IPS-20b (cell line): ENCODE results near the gene SGF29.
"Not testable (repeated sequence)": the region's sequence is repeated elsewhere in the genome, so short reads cannot be mapped to it uniquely, and the experiment has no call there.

Experiments used
- H3K27ac ChIP-seq: one replicate; pipeline ENCODE4 v1.5.1; 2013; ENCODE audit warnings: low read length
- H3K27me3 ChIP-seq: 2 replicates; pipeline ENCODE4 v1.6.1; 2013; ENCODE audit warnings: mild to moderate bottlenecking, low read length, inconsistent platforms; ENCODE audit not compliant: insufficient read depth
- H3K36me3 ChIP-seq: 2 replicates; pipeline ENCODE4 v1.6.1; 2013; ENCODE audit warnings: low read depth, mild to moderate bottlenecking, inconsistent platforms, low read length, moderate library complexity; ENCODE audit not compliant: insufficient read depth
- H3K4me1 ChIP-seq: 2 replicates; pipeline ENCODE4 v1.6.1; 2013; ENCODE audit warnings: mild to moderate bottlenecking, control low read depth, inconsistent platforms, low read length, moderate library complexity; ENCODE audit not compliant: insufficient read depth
- H3K4me3 ChIP-seq: 2 replicates; pipeline ENCODE4 v1.5.1; 2013; ENCODE audit warnings: mild to moderate bottlenecking, low read length, inconsistent platforms
- H3K9ac ChIP-seq: 2 replicates; pipeline ENCODE4 v1.6.1; 2013; ENCODE audit warnings: low read depth, mild to moderate bottlenecking, inconsistent platforms, low read length, moderate library complexity
- H3K9me3 ChIP-seq: 2 replicates; pipeline ENCODE4 v1.6.1; 2013; ENCODE audit warnings: mild to moderate bottlenecking, low read depth, low read length, inconsistent platforms; ENCODE audit not compliant: insufficient read depth

SGF29 gene

GRCh38 chr16:28612359-28613280, 58.9 kb downstream of the SGF29 start:
- not testable (repeated sequence) for H3K4me1 ChIP-seq, H3K4me3 ChIP-seq, H3K9ac ChIP-seq, H3K27me3 ChIP-seq, H3K36me3 ChIP-seq, H3K27ac ChIP-seq, H3K9me3 ChIP-seq

- peaks cover 10% of the 10 kb centered on the region for H3K4me1 ChIP-seq
- not testable (repeated sequence) for H3K27ac ChIP-seq, H3K4me3 ChIP-seq, H3K9me3 ChIP-seq, H3K36me3 ChIP-seq, H3K27me3 ChIP-seq, H3K9ac ChIP-seq
Observed at GRCh38 chr16:28613912-28614311, 60.2 kb downstream of the SGF29 start.

GRCh38 chr16:28614561-28614960, 60.8 kb downstream of the SGF29 start:
- H3K9ac ChIP-seq, H3K9me3 ChIP-seq, H3K4me3 ChIP-seq, H3K27ac ChIP-seq, H3K36me3 ChIP-seq, H3K27me3 ChIP-seq: not testable (repeated sequence)
- peaks cover 10% of the 10 kb centered on the region for H3K4me1 ChIP-seq

- not testable (repeated sequence) for H3K36me3 ChIP-seq, H3K9ac ChIP-seq, H3K9me3 ChIP-seq, H3K27me3 ChIP-seq, H3K27ac ChIP-seq, H3K4me3 ChIP-seq
- H3K4me1 ChIP-seq: peaks cover 10% of the 10 kb centered on the region
Observed at GRCh38 chr16:28615486-28616223, 61.9 kb downstream of the SGF29 start.

GRCh38 chr16:28616224-28616577, 62.5 kb downstream of the SGF29 start:
- H3K27ac ChIP-seq, H3K9ac ChIP-seq, H3K27me3 ChIP-seq, H3K4me3 ChIP-seq, H3K9me3 ChIP-seq, H3K36me3 ChIP-seq: not testable (repeated sequence)
- peaks cover 10% of the 10 kb centered on the region for H3K4me1 ChIP-seq

GRCh38 chr16:28616636-28617035, 62.9 kb downstream of the SGF29 start:
- H3K27me3 ChIP-seq: no peaks in the 10 kb centered on the region
- no peaks in the 10 kb centered on the region for H3K9me3 ChIP-seq
- no peak overlapping the region for H3K27ac ChIP-seq
- H3K4me3 ChIP-seq: no peak overlapping the region
- H3K9ac ChIP-seq: no peak overlapping the region
- no peaks in the 10 kb centered on the region for H3K36me3 ChIP-seq
- peaks cover 10% of the 10 kb centered on the region for H3K4me1 ChIP-seq

GRCh38 chr16:28617874-28618273, 64.2 kb downstream of the SGF29 start:
- H3K4me3 ChIP-seq: no peak overlapping the region
- H3K9me3 ChIP-seq: no peaks in the 10 kb centered on the region
- H3K27ac ChIP-seq: no peak overlapping the region
- peaks cover 13% of the 10 kb centered on the region for H3K4me1 ChIP-seq
- H3K9ac ChIP-seq: peak overlapping the region; percentile 48; the same call in 1 of the 2 replicates
- no peaks in the 10 kb centered on the region for H3K27me3 ChIP-seq
- H3K36me3 ChIP-seq: no peaks in the 10 kb centered on the region

- not testable (repeated sequence) for H3K9ac ChIP-seq, H3K4me3 ChIP-seq, H3K9me3 ChIP-seq, H3K36me3 ChIP-seq, H3K27ac ChIP-seq, H3K27me3 ChIP-seq
- peaks cover 13% of the 10 kb centered on the region for H3K4me1 ChIP-seq
Observed at GRCh38 chr16:28620316-28620715, 66.6 kb downstream of the SGF29 start.

GRCh38 chr16:28621481-28622155, 67.9 kb downstream of the SGF29 start:
- no peaks in the 10 kb centered on the region for H3K9me3 ChIP-seq
- no peak overlapping the region for H3K9ac ChIP-seq
- peaks cover 13% of the 10 kb centered on the region for H3K4me1 ChIP-seq
- H3K27me3 ChIP-seq: no peaks in the 10 kb centered on the region
- H3K36me3 ChIP-seq: no peaks in the 10 kb centered on the region
- no peak overlapping the region for H3K4me3 ChIP-seq
- H3K27ac ChIP-seq: no peak overlapping the region

- not testable (repeated sequence) for H3K4me1 ChIP-seq, H3K36me3 ChIP-seq, H3K27me3 ChIP-seq, H3K27ac ChIP-seq, H3K9ac ChIP-seq, H3K4me3 ChIP-seq, H3K9me3 ChIP-seq
Observed at GRCh38 chr16:28622532-28623171, 68.9 kb downstream of the SGF29 start.

- H3K36me3 ChIP-seq: no peaks in the 10 kb centered on the region
- no peak overlapping the region for H3K27ac ChIP-seq
- H3K27me3 ChIP-seq: no peaks in the 10 kb centered on the region
- H3K4me1 ChIP-seq: peaks cover 5% of the 10 kb centered on the region; the same call in 1 of the 2 replicates
- no peaks in the 10 kb centered on the region for H3K9me3 ChIP-seq
- H3K9ac ChIP-seq: no peak overlapping the region
- H3K4me3 ChIP-seq: no peak overlapping the region
Observed at GRCh38 chr16:28623172-28623711, 69.5 kb downstream of the SGF29 start.
